Dermis microvascular lymphatic vessel endothelial cell (primary cell): Measurements from ENCODE around the gene TXLNG. TPM values are rescaled to one million over a fixed set of nuclear protein-coding genes. Genes with fewer than 3 reads are reported as not detected.

Experiments used
- DNase-seq, 2 donors: peaks; one replicate each; pipeline versions ENCODE4 v3.0.0 to v3.0.0-alpha.2; 2010; ENCODE audit warnings: low read depth in 2 of 2
- total RNA-seq: library from RNA; depleted of rRNA; stranded (reverse); fragments of >200 nt; gene quantifications from 2 replicates; pipeline ENCODE4 v1.2.1, GENCODE V29; 2014

Gene TXLNG
- total RNA-seq, 1 donor from 2014 or later, result 4.9 TPM

GRCh38 chrX:16785247-16786138 lies 773 bp upstream of the TXLNG start:
- peak in 1 of 2 donors; percentile 2 for DNase-seq

DNA sequence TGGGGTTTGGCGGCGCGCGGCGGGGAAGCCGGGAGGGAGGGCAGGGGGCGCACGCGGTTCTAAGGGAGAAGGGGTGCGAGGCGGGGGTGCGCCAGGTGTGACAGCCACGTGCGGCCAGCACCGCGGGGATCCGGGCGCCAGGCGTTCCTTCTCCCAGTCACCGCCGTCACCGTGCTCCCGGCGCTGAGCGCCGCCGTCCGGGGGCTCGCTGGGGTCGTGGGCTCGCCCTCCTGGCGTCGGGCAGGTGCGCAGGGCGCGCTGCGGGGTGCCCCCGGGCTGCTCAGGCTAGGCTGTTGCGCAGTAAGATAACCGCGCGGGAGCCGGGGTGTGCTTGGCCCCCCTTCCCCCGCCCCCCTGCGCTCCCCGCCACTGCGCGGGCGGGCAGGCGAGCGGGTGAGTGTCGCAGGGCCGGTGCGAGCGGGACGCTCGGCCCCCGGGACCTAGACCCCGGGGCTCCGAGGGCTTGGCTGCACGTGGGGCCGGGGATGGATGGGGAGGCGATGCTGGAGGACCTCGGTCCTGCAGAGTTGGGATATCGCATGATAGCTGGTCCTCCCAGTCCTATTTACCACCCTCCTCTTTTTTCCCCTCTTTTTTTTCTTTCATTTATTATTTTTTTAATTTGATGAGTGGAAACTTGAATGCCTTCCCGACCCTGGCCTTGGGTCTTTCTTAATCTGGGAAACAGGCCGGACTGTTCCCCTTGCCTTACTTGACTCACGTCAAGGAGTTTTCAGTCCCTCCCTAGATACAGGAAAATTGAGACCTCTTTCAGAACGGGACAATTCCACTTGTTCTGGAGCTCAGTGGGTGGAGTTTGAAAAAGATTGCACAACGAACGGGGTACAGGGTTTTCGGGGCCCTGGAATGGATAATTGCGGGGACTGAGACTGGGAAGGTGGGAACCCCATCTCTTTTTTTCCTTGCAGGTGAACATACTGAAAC lies 797 bp downstream of the TXLNG start:
- DNase-seq, result peak in 1 of 2 donors; percentile 2

GRCh38 chrX:16788477-16788876 lies 2.2 kb downstream of the TXLNG start:
- DNase-seq, result no peak

DNA sequence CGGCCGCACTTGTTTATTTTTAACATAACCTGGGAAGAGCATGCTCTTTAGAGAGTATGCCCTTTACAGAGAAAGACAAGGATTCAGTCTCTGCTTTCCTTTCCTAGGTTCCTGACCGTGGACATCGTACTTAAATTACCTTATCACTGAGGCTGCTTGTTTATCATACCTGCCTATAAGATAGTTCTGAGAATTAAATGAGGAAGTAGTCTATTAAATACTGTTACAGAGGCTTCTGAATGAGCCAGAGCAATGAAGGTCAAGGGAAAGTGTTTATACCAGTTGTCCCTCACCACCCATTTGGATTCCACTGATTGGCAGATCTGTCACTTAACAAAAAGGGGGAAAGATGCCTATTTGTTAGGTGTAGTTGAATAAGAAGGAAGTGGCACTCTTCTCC lies 10.0 kb downstream of the TXLNG start:
- DNase-seq, result no peak

DNA sequence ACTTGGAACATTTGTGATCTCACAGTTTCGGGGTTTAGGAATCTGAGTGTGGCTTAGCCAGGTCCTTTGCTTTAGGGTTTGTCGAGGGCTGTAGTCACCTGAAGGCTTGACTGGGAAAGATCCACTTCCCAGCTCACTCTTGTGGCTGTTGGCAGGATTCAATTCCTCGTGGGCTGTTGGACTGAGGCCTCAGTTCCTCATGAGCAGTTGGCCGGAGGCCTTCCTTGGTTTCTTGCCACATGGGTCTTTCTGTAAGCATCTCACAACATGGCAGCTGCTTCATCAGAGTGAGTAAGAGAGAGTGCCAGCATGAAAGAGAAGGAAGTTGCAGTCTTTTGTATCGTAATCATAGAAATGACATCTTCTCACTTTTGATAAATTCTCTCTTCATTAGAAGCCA lies 11.1 kb downstream of the TXLNG start:
- DNase-seq, result no peak

GRCh38 chrX:16797841-16798240 lies 11.6 kb downstream of the TXLNG start:
- DNase-seq, result no peak

DNA sequence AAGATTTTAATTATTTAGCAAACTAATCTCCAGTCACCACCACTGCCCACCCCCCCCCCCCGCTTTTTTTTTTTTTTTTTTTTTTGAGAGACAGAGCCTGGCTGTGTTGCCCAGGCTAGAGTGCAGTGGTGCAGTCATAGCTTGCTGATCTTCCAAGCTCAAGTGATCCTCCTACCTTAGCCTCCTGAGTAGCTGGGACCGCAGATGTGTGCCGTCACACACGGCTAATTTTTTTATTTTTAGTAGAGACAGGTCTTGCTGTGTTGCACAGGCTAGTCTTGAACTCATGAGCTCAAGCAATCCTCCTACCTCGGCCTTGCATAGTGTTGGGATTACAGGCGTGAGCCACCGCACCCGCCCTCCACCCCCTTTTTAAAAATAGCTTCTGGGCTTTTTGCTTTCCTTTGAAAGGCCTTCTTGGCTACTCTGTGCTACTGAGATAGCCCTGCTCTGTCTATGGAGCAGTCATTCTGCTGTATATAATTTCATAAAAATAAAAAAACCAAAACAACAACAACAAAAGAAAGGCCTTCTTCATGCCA lies 18.7 kb downstream of the TXLNG start:
- DNase-seq, result no peak

GRCh38 chrX:16807548-16807947 lies 21.3 kb downstream of the TXLNG start:
- DNase-seq, result peak in 1 of 2 donors; percentile 45

DNA sequence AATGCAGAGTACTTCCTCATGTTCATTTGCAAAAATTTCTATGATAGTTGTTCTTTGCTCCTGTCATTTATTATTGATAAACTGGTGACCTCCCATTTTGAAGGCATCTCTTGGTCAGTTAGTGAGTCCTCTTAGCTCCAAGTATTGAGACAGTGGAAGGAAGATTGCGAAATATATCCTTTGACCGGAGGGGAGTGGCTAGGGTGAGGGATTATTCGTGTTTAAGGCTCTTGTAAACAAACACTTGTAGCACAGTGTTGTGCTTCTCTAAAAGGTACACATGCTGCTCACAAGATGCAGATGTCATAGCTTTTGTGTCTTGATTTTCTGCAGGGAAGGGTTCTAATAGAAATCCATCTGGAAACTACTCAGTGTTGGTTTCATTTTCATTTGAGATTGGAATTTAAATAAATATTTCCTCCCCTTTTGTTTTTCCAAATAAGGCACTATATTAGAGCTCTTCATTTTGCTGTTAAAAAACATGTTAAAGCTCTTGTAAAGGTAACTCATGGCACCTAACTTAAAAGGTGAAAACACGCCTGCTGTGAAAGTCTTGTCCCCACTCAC lies 21.8 kb downstream of the TXLNG start:
- peak in 1 of 2 donors; percentile 6 for DNase-seq

- DNase-seq, result no peak
Measured at GRCh38 chrX:16814597-16814996, 28.3 kb downstream of the TXLNG start.

GRCh38 chrX:16819634-16820033 lies 33.4 kb downstream of the TXLNG start:
- DNase-seq, result no peak

DNA sequence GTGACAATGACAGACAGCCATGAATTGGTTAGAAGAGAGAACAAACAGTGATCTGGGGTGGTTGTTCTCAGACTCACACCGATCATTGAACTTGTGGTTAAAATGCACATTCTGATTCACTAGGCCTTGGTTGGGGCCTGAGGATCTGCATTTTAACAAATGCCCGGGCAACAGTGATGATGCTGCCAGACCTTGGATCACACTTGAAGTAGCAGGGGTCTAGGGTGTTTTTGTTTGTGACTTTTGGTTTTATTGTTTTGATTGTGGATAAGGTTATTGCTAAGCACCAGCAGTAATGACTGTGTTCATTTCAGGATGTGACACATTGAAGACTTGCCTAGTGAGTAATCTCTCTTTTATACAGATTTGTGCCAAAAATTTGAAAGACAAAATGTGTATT lies 36.5 kb downstream of the TXLNG start:
- peak; percentile 69 to 83 for DNase-seq

DNA sequence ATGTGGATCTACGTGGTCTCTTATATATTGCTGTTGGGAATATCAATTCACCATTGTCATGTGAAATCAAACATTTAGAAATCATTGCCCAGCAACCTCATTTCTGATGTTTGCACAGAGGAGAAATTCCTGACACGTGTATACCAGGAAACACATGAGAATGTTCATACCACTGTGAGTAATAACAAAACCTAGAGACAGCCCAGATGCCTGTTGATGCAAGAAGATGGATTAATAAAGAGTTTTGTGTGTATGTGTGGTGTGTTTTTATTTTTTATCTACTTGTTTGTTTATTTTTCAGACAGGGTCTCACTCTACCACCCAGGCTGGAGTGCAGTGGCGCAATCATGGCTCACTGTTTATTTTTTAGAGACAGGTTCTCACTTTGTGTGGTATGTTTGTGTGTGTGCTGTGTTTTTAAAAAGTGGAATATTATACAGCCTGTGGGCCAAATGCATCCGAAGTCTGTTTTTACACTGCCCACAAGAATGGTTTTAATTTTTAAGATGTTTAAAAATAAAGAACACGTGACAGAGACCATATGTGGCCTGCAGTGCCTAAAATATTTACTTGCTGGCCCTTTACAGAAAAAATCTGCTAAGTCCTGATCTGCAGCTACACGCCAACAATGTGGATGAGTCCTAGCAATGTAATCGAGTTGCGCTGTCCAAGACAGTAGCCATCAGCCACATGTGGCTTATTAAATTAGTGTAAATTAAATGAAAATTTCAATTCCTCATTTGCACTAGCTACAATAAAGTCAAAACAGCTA lies 39.2 kb downstream of the TXLNG start:
- DNase-seq, result peak; percentile 58 to 81

- DNase-seq, result peak; percentile 55 to 73
Measured at GRCh38 chrX:16826207-16826606, 39.9 kb downstream of the TXLNG start.

DNA sequence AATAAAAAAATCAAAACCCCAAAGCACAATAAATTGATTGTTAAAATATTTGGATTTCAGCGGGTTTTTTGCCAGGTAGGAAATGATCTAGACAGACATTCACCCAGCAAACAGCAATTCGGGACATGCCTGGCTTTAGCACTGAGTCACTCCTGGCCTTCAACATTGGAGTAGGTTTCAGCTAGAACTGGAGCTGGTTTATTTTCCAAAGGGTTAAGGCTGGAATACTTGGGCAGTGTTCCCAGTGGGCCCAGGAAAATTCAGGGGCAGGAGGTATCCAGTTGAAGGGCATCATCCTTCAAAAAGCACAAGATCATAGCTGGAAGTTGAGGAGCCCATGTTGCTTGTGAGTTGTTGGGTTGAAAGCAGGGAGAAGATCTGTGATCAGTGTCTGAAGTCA lies 41.0 kb downstream of the TXLNG start:
- peak in 1 of 2 donors; percentile 40 for DNase-seq

GRCh38 chrX:16828124-16828908 lies 42.0 kb downstream of the TXLNG start:
- DNase-seq, result peak in 1 of 2 donors; percentile 62

GRCh38 chrX:16832301-16832700 lies 46.0 kb downstream of the TXLNG start:
- DNase-seq, result no peak

DNA sequence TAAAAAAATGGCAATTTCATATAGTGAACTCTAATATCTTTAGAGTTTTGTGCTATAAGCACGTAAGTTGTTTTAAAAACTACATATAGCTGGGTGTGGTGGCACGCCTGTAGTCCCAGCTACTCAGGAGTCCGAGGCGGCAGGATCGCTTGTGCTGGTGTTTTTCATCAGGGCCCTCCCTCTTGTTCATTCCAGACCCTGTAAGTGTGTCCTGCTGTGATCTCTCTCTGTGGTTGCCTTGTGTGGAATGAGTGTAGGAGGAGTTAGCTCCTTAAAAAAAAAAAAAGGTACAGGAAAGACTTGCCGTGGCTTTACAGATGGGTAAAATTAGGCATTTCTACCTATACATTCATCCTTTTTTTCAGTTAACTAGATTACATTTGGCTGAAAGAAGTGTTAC lies 48.5 kb downstream of the TXLNG start:
- no peak for DNase-seq

DNA sequence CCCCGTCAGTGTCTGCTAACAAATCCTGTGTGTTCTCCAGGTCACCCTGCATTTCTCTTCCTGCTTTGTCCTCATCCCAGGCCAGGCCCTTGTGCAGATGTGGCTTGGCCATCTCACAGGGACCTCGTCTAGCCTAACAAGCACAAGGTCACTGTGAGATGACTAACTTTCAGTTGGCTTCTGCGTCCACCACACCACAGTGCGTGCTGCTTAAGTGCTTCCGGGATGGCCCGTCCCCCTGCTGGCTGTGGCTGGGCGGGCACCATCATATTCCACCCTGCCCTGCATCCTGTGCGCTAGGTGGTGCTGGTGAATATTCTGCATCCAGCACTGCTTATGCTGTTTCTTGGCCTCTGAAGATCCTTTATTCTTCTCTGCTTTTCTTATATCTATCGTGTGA lies 50.1 kb downstream of the TXLNG start:
- DNase-seq, result peak; percentile 25 to 52
